ENCODE data around the gene ISM1.
A peak's percentile ranks its signal among the peaks of the same experiment; 100 is the strongest.

The ISM1 gene

DNA sequence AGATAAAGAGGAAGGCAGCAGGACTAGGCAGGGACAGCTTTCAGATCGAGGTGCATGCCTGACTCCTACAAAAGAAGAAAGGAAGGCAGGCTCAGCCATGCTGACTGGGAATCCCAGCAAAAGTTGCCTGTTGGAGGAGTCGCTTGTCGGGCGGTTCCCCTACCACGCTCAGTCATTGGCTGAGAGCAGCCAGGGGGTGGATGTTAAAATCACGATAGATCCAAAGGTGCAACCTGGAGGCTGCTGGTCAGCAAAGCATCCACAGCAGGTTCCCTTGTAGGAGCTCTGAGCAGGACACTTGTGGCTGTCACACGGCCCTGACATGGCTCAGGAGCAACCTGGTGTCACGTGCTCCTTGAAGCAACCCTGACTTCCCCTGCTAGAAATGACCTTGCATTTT is 74.6 kb downstream of the ISM1 start:
- H3K4me3 Mint-ChIP-seq, result no peak overlapping the region
- no peaks in the 10 kb centered on the region for H3K4me1 Mint-ChIP-seq (ENCODE audit: low read depth)
- no peaks in the 10 kb centered on the region for H3K9me3 Mint-ChIP-seq
- peaks cover 5% of the 10 kb centered on the region for H3K36me3 Mint-ChIP-seq (ENCODE audit: low read depth)
- H3K27ac Mint-ChIP-seq, result no peak overlapping the region
- H3K27me3 Mint-ChIP-seq, result no peaks in the 10 kb centered on the region
- DNase-seq, result no peak

- no peak for DNase-seq
- Mint-ChIP-seq H3K9me3 (no peaks in the 10 kb centered on the region), H3K4me1 (ENCODE audit: low read depth) (no peaks in the 10 kb centered on the region), H3K27ac (no peak overlapping the region), H3K36me3 (ENCODE audit: low read depth) (peaks cover 5% of the 10 kb centered on the region), H3K27me3 (no peaks in the 10 kb centered on the region), H3K4me3 (no peak overlapping the region)
Measured at GRCh38 chr20:13296070-13296469, 75.0 kb downstream of the ISM1 start.

DNA sequence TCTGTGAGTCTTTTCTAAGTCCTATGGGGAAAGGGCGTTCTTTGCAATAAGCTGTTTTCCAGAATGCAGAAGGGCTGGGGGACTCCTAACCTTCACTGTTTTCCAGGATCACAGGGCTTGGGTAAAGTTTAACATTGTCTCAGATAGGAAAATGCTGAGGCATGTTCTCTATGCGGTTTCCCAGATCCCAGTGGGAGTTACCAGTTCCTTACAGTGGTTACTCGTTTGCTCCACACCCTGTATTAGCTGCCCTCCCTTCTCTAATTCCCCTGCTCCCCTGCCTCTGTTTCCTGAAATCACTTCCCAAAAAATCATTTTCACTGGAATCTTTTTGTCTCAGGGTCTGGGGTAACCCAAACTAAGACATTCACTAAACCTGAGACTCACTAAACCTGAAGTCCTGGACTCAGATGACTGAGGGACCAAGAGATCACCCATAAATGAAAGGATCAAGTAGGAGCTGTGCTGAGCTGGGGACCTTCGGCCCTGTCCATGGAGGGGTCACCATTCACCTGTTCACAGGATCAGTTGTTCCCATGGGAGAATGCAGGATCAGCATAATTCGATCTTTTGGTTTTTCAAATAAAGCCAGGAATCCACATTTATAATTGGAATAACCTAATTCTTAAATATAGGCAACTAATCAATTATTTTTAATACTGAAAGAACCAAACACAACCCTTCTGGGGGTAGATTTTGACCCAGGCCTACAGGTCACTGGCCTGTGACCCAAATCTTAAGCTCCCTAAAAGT is 76.2 kb downstream of the ISM1 start:
- DNase-seq, result no peak
- Mint-ChIP-seq H3K4me1 (ENCODE audit: low read depth) (no peaks in the 10 kb centered on the region), H3K4me3 (no peak overlapping the region), H3K27ac (no peak overlapping the region), H3K9me3 (no peaks in the 10 kb centered on the region), H3K36me3 (ENCODE audit: low read depth) (peaks cover 5% of the 10 kb centered on the region), H3K27me3 (no peaks in the 10 kb centered on the region)

GRCh38 chr20:13298692-13299373 is 77.8 kb downstream of the ISM1 start:
- Mint-ChIP-seq H3K36me3 (ENCODE audit: low read depth) (peaks cover 5% of the 10 kb centered on the region), H3K4me3 (no peak overlapping the region)

GRCh38 chr20:13299401-13299800 is 78.3 kb downstream of the ISM1 start:
- Mint-ChIP-seq H3K27me3 (no peaks in the 10 kb centered on the region), H3K4me1 (ENCODE audit: low read depth) (no peaks in the 10 kb centered on the region), H3K36me3 (ENCODE audit: low read depth) (peaks cover 5% of the 10 kb centered on the region), H3K9me3 (no peaks in the 10 kb centered on the region), H3K27ac (no peak overlapping the region), H3K4me3 (no peak overlapping the region)
- DNase-seq, result no peak

More at GRCh38 chr20:13298692-13299373, 77.8 kb downstream of the ISM1 start:
- DNase-seq, result no peak
- no peak overlapping the region for H3K27ac Mint-ChIP-seq
- no peaks in the 10 kb centered on the region for H3K27me3 Mint-ChIP-seq
- H3K4me1 Mint-ChIP-seq (ENCODE audit: low read depth), result no peaks in the 10 kb centered on the region
- no peaks in the 10 kb centered on the region for H3K9me3 Mint-ChIP-seq

DNA sequence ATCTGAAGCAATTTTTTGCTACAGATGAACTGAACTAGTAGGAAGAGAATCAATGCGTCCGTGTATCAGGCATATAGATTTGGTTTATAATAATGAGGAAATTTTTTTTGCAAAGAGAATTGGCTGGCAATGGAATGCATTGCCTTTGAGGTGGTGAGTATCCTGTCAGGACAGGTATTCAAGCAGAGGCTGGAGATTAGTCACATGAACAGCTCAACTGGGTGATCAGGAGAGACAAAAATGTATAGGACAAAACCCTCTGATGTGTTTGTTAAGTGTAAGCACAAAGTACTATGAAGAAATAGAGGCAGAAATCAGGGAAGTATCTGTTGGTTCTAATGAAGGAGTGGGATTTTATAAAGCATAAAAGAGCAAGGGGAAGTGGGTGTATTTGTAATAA is 80.5 kb downstream of the ISM1 start:
- no peaks in the 10 kb centered on the region for H3K9me3 Mint-ChIP-seq

GRCh38 chr20:13302647-13303450 is 81.8 kb downstream of the ISM1 start:
- Mint-ChIP-seq H3K4me1 (ENCODE audit: low read depth) (no peaks in the 10 kb centered on the region), H3K27ac (no peak overlapping the region), H3K27me3 (peaks cover 2% of the 10 kb centered on the region), H3K4me3 (no peak overlapping the region), H3K36me3 (ENCODE audit: low read depth) (peaks cover 5% of the 10 kb centered on the region), H3K9me3 (no peaks in the 10 kb centered on the region)
- DNase-seq, result peak; percentile 49

More for the DNA sequence above, 80.5 kb downstream of the ISM1 start:
- Mint-ChIP-seq H3K36me3 (ENCODE audit: low read depth) (peaks cover 5% of the 10 kb centered on the region), H3K4me1 (ENCODE audit: low read depth) (no peaks in the 10 kb centered on the region), H3K27ac (no peak overlapping the region), H3K27me3 (no peaks in the 10 kb centered on the region), H3K4me3 (no peak overlapping the region)
- no peak for DNase-seq

GRCh38 chr20:13305284-13305683 is 84.2 kb downstream of the ISM1 start:
- Mint-ChIP-seq H3K9me3 (no peaks in the 10 kb centered on the region), H3K27me3 (peaks cover 5% of the 10 kb centered on the region), H3K4me1 (ENCODE audit: low read depth) (no peaks in the 10 kb centered on the region), H3K36me3 (ENCODE audit: low read depth) (no peaks in the 10 kb centered on the region), H3K4me3 (no peak overlapping the region), H3K27ac (no peak overlapping the region)
- no peak for DNase-seq

DNA sequence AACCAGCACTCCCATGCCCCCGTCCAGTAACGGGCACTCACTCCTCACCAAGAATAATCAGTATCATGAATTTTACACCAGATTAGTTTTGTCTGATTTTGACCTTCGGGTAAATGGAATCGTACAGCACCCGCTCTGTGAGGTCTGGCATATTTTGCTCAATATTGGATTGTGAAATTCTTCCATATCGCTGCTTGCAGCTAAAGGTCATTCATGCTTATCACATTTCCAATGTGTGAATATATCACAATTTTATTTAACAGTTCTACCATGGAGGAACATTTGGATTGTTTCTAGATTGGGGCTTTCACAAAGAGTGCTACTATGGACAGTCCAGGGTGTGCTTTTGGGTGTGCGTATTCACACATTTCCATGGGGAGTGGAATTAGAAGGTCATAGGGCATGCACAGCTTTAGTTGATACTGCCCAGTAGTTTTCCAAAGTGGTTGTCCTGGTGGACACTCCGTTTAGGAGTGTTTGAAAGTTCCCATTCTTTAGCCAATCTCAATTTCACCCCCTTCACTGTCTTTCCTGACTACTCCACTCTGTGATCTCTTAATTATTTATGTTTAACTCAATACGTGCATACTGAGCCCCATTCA is 86.6 kb downstream of the ISM1 start:
- H3K9me3 Mint-ChIP-seq, result no peaks in the 10 kb centered on the region
- H3K27me3 Mint-ChIP-seq, result peaks cover 10% of the 10 kb centered on the region
- no peak overlapping the region for H3K4me3 Mint-ChIP-seq
- DNase-seq, result no peak
- H3K36me3 Mint-ChIP-seq (ENCODE audit: low read depth), result no peaks in the 10 kb centered on the region
- H3K4me1 Mint-ChIP-seq (ENCODE audit: low read depth), result peaks cover 6% of the 10 kb centered on the region
- H3K27ac Mint-ChIP-seq, result no peak overlapping the region

DNA sequence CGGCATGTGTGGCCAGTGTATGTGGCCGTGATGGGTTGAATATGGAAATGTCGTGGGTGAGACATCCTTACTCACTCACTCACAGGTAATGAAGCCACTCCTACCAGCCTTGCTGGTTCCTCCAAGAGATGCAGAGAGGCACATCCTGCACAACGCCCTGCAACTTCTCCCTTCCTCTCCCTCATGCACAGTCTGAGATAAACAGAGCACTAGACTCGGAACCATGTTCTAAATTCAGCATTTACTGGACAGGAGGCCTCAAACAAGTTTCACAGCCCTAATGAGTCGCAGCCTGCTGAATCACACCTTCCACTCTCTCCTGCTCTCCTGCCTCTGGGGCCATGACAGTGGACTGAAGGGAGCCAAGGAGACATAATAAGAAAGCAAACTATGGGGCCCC is 91.2 kb downstream of the ISM1 start:
- H3K27me3 Mint-ChIP-seq, result peaks cover 7% of the 10 kb centered on the region
- no peak overlapping the region for H3K27ac Mint-ChIP-seq

GRCh38 chr20:13313201-13313600 is 92.1 kb downstream of the ISM1 start:
- Mint-ChIP-seq H3K9me3 (peaks cover 16% of the 10 kb centered on the region), H3K4me3 (no peak overlapping the region), H3K27ac (no peak overlapping the region), H3K27me3 (peaks cover 7% of the 10 kb centered on the region), H3K4me1 (ENCODE audit: low read depth) (peaks cover 10% of the 10 kb centered on the region), H3K36me3 (ENCODE audit: low read depth) (no peaks in the 10 kb centered on the region)
- DNase-seq, result no peak

More for the DNA sequence above, 91.2 kb downstream of the ISM1 start:
- H3K4me3 Mint-ChIP-seq, result no peak overlapping the region
- H3K36me3 Mint-ChIP-seq (ENCODE audit: low read depth), result no peaks in the 10 kb centered on the region
- peaks cover 13% of the 10 kb centered on the region for H3K9me3 Mint-ChIP-seq
- H3K4me1 Mint-ChIP-seq (ENCODE audit: low read depth), result peaks cover 10% of the 10 kb centered on the region
- DNase-seq, result no peak

DNA sequence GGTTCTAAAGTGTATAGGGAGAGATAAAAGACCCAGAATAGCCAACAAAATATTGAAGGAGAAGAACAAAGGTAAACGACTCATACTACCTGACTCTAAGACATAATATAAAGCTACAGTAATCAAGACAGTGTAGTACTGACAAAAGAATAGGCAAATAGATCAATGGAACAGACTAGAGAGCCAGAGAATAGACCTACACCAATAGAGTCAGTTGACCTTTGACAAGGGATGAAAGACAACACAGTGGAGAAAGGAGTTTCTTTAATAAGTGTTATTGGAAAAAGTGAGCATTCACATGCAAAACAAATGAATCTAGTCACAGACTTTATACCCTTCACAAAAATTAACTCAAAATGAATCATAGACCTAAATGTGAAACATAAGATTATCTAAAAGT is 96.4 kb downstream of the ISM1 start:
- H3K36me3 Mint-ChIP-seq (ENCODE audit: low read depth), result no peaks in the 10 kb centered on the region
- no peak overlapping the region for H3K4me3 Mint-ChIP-seq
- no peak for DNase-seq

DNA sequence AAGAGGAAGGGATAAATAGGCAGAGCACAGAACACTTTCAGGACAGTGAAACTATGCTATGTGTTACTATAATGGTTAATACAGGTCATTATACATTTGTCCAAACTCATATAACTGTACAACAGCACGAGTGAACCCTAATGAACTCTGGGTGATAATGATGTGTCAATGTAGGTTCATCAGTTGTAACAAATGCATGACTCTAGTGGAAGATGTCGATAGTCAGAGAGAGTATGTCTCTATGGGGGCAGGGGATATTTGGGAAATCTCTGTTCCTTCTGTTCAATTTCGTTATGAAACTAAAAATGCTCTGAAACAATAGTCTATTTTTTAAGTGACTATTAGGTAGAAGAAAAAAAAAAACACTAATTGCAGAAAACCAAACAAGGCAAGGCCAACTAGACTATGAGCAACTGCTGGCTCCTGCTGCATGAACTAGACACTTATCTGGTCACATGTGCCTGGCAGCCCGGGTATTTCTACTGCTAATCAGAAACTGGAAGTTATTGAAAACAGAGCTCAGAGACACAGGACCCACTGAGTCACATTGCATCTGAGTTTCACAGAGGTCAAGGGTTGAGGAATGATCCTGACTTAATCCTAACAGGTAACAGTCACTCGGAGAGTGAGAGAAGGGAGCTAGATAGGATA is 97.9 kb downstream of the ISM1 start:
- Mint-ChIP-seq H3K27me3 (peaks cover 11% of the 10 kb centered on the region), H3K9me3 (peaks cover 16% of the 10 kb centered on the region), H3K4me3 (no peak overlapping the region), H3K4me1 (ENCODE audit: low read depth) (peaks cover 8% of the 10 kb centered on the region), H3K36me3 (ENCODE audit: low read depth) (no peaks in the 10 kb centered on the region), H3K27ac (no peak overlapping the region)
- DNase-seq, result no peak

More for the DNA sequence above, 96.4 kb downstream of the ISM1 start:
- Mint-ChIP-seq H3K27me3 (peaks cover 2% of the 10 kb centered on the region), H3K9me3 (peaks cover 16% of the 10 kb centered on the region), H3K4me1 (ENCODE audit: low read depth) (peaks cover 8% of the 10 kb centered on the region), H3K27ac (no peak overlapping the region)

- DNase-seq, result no peak
- Mint-ChIP-seq H3K27me3 (peaks cover 17% of the 10 kb centered on the region), H3K4me1 (ENCODE audit: low read depth) (peaks cover 8% of the 10 kb centered on the region), H3K4me3 (no peak overlapping the region), H3K36me3 (ENCODE audit: low read depth) (no peaks in the 10 kb centered on the region), H3K9me3 (peaks cover 16% of the 10 kb centered on the region), H3K27ac (no peak overlapping the region)
Measured at GRCh38 chr20:13320702-13321101, 99.6 kb downstream of the ISM1 start.

Measured in activated T-cell treated with anti-CD3 and anti-CD28 coated beads, Interleukin-2, amount 50 U/mL, for 24 hours (primary cell).